Retinal pigment epithelial cell (primary cell): Measurements from ENCODE around the gene SPOPL.
A peak's percentile ranks its signal among the peaks of the same experiment; 100 is the strongest.

Experiments used
- DNase-seq: peaks from one replicate; pipeline ENCODE4 v3.0.0-alpha.2; 2010; ENCODE audit warnings: low read depth
- H3K4me3 ChIP-seq: 2 replicates; pipeline ENCODE4 v1.5.1; 2011; ENCODE audit warnings: mild to moderate bottlenecking, low read length, control low read depth, moderate library complexity
- TF ChIP-seq, protein P1 (sequence below): conservative IDR thresholded peaks from 2 replicates; pipeline ENCODE4 v1.5.1; 2011; ENCODE audit warnings: low read depth, low read length, control low read depth, inconsistent platforms

SPOPL gene

GRCh38 chr2:138502255-138503086 lies 901 bp downstream of the SPOPL start:
- H3K4me3 ChIP-seq: peak overlapping the region; percentile 85
- TF ChIP-seq, protein P1, sequence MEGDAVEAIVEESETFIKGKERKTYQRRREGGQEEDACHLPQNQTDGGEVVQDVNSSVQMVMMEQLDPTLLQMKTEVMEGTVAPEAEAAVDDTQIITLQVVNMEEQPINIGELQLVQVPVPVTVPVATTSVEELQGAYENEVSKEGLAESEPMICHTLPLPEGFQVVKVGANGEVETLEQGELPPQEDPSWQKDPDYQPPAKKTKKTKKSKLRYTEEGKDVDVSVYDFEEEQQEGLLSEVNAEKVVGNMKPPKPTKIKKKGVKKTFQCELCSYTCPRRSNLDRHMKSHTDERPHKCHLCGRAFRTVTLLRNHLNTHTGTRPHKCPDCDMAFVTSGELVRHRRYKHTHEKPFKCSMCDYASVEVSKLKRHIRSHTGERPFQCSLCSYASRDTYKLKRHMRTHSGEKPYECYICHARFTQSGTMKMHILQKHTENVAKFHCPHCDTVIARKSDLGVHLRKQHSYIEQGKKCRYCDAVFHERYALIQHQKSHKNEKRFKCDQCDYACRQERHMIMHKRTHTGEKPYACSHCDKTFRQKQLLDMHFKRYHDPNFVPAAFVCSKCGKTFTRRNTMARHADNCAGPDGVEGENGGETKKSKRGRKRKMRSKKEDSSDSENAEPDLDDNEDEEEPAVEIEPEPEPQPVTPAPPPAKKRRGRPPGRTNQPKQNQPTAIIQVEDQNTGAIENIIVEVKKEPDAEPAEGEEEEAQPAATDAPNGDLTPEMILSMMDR: no peak
- no peak for DNase-seq

DNA sequence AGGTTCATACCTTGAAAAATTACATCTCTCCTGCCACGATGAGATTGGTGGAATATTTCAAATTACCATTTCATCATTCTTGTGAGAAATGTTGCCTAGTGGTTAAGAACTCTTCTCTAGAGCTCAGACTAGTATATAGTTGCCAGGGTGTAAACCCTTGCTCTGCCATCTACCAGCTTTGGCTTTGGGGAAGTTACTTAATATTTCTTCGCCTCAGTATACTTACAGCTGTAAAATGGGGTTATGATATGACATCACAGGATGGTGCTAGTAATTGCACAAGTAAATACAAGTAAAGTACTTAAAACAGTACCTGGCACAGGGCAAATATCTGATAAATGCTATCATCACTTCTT lies 1.5 kb downstream of the SPOPL start:
- DNase-seq: no peak
- H3K4me3 ChIP-seq: peak overlapping the region; percentile 85
- TF ChIP-seq, protein P1: no peak

DNA sequence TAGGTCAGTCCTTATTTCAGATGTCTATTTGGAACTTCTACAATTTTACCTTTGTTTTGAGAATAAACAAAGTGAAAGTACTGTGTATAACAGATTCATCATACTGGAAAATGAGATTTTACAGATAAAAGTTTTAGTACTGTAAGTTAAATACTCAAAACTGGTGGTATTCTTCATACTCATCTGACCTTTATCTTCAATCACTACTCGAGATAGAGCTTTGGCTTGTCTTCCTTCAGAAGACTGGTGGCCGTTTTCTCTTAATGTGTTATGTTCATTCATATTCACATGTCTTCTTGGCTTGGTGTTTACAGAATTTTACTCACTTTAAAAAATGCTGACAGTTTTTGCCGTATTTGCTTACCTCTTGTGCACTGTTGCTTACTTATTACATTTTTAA lies 2.1 kb downstream of the SPOPL start:
- no peak for DNase-seq
- no peak overlapping the region for H3K4me3 ChIP-seq
- TF ChIP-seq, protein P1: no peak

GRCh38 chr2:138504092-138504491 lies 2.5 kb downstream of the SPOPL start:
- H3K4me3 ChIP-seq: no peak overlapping the region
- DNase-seq: no peak
- TF ChIP-seq, protein P1: no peak

- no peak for DNase-seq
- TF ChIP-seq, protein P1: no peak
- H3K4me3 ChIP-seq: no peak overlapping the region
Observed at GRCh38 chr2:138504546-138505235, 3.1 kb downstream of the SPOPL start.

DNA sequence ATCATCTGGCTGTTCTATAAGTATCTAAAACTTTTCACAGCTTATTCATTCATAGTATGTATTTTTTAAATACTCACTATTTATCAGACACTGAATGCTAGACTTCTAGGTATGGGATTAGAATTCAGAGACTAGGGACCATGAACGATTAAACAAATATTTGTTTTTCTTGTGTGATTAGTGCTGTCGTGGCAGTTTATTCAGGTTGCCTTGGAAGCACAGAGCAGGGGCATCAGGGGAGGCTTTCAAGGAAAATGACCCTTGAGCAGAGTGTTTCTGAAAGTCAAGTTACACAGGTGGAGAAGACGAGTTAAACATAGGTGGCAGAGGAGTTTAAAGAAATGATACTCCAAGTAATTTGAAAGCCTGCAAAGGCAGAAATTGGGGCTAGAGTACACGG lies 5.7 kb downstream of the SPOPL start:
- TF ChIP-seq, protein P1: no peak
- H3K4me3 ChIP-seq: no peak overlapping the region
- no peak for DNase-seq

DNA sequence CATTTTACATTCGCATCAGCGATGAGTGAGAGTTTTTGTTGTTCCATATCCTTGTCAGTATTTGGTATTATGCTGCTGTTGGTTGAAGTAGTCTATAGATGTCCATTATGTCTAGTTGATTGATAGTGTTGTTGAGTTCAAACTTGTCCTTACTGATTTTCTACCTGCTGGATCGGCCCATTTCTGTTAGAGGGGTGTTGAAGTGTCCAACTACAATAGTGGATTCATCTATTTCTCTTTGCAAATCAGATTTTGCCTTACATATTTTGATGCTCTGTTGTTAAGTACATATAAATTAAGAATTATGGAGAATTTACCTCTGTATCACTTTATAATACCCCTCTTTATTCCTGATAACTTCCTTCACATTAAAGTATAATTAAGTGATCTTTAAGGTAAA lies 8.7 kb downstream of the SPOPL start:
- DNase-seq: no peak
- H3K4me3 ChIP-seq: no peak overlapping the region
- TF ChIP-seq, protein P1: no peak
